ENCODE data around the gene PRUNE2. TPM values are rescaled to one million over a fixed set of nuclear protein-coding genes. Genes with fewer than 3 reads are reported as not detected.
A peak's percentile ranks its signal among the peaks of the same experiment; 100 is the strongest.

Gene PRUNE2
- total and polyA plus RNA-seq, 4 donors = 38.1 to 558 (median 198) TPM

DNA sequence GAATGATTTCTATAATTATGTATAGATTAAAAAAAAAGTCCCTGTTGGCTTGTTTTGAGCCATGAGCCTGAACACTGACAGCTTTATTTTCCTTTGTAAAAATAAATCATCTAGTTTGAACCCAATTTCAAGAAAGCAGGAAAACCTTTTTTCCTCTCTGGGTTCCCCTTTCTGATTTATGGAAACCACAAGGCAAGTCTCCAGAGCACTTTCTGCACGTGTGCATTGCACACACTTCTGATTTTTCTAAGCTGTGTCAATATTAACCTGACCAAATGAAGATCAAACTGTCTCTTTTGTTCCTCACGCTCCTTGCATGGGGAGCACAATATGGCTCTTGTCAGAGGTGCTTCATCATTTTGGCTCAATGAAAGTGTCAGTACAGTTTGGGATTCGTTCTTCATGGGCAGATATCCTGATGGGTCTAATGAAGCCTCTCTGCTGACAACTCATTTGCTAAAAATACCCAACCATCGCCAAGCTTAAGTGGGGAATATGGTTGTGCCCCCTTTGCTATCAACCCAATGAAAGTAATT is 180.8 kb downstream of the PRUNE2 start:
- ATAC-seq (ENCODE audit: low FRiP score) (no peak), DNase-seq (no peak)
- no peak overlapping the region for H3K27ac ChIP-seq (ENCODE audit: low read depth in 1 of 2, low read length in 2 of 2)
- H3K4me3 ChIP-seq (ENCODE audit: low read length in 2 of 2) = no peak overlapping the region
- H3K36me3 ChIP-seq (ENCODE audit: control insufficient read depth in 1 of 2, insufficient read depth in 2 of 2, low read length in 1 of 2) = peaks cover 2 to 8% of the 10 kb centered on the region in 2 donors
- H3K27me3 ChIP-seq (ENCODE audit: control insufficient read depth in 1 of 2, insufficient read depth in 2 of 2, low read length in 1 of 2) = no peaks in the 10 kb centered on the region
- H3K4me1 ChIP-seq (ENCODE audit: control insufficient read depth in 1 of 2, insufficient read depth in 2 of 2, low read length in 2 of 2) = no peaks in the 10 kb centered on the region
- intact Hi-C loops (cut with DNase I) = no loop called here
- no peaks in the 10 kb centered on the region for H3K9me3 ChIP-seq (ENCODE audit: control insufficient read depth, low read length)
- 65 to 71% methylated on average over 4 of the region's 4 CpGs for WGBS, 2 donors

DNA sequence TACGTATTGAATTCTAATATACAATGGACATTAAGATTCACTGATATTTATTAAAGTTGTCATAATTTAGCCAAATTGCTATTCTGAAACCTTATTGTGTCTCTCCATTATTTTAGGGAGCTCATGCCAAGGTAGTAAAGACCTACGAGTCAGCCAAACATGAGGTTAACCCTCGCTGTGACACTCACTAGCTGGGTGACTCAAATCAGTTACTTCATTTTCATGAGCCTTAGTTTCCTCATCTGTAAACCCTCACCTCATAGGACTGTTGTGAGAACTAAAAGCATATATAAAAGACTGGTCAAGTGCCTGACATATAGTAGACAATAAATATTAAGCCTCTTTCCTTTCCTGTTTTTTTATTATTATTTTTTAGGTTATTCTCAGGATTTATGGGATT is 185.7 kb downstream of the PRUNE2 start:
- Histone ChIP-seq H3K4me1 (ENCODE audit: control insufficient read depth in 1 of 2, insufficient read depth in 2 of 2, low read length in 2 of 2) (peaks cover 6 to 7% of the 10 kb centered on the region in 2 donors), H3K27me3 (ENCODE audit: control insufficient read depth in 1 of 2, insufficient read depth in 2 of 2, low read length in 1 of 2) (no peaks in the 10 kb centered on the region), H3K4me3 (ENCODE audit: low read length in 2 of 2) (no peak overlapping the region), H3K27ac (ENCODE audit: low read depth in 1 of 2, low read length in 2 of 2) (no peak overlapping the region), H3K36me3 (ENCODE audit: control insufficient read depth in 1 of 2, insufficient read depth in 2 of 2, low read length in 1 of 2) (peaks cover 1 to 2% of the 10 kb centered on the region in 2 donors), H3K9me3 (ENCODE audit: control insufficient read depth, low read length) (no peaks in the 10 kb centered on the region)
- intact Hi-C loops (cut with DNase I) = no loop called here
- 65 to 66% methylated on average over 3 of the region's 3 CpGs for WGBS, 2 donors
- DNase-seq (no peak), ATAC-seq (ENCODE audit: low FRiP score) (no peak)

DNA sequence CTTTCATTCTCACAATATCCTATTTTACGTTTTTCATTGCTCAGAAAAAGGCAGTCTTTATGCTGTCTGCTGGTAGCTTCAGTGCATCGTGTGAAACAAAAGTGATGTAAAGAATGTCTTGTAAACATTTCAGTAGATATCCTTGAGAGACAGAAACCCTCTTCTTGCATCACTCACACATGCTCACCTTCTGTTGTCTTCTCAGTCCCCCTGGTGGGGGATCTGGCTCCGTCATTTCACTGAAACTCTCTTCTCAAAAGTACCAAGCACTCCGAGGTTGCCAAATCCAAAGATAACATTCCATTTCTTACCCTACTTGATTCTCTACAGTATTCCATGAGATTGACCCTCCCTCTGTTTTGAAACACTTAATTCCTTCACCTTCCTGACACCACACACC is 187.7 kb downstream of the PRUNE2 start:
- Histone ChIP-seq H3K4me1 (ENCODE audit: control insufficient read depth in 1 of 2, insufficient read depth in 2 of 2, low read length in 2 of 2) (peaks cover 6 to 7% of the 10 kb centered on the region in 2 donors), H3K27ac (ENCODE audit: low read depth in 1 of 2, low read length in 2 of 2) (peak overlapping the region in 1 of 2 donors; percentile 32), H3K4me3 (ENCODE audit: low read length in 2 of 2) (no peak overlapping the region), H3K27me3 (ENCODE audit: control insufficient read depth in 1 of 2, insufficient read depth in 2 of 2, low read length in 1 of 2) (no peaks in the 10 kb centered on the region), H3K36me3 (ENCODE audit: control insufficient read depth in 1 of 2, insufficient read depth in 2 of 2, low read length in 1 of 2) (peaks cover under 1 to 2% of the 10 kb centered on the region in 2 donors), H3K9me3 (ENCODE audit: control insufficient read depth, low read length) (no peaks in the 10 kb centered on the region)
- DNase-seq (no peak), ATAC-seq (ENCODE audit: low FRiP score) (no peak)
- intact Hi-C loops (cut with DNase I) = no loop called here
- 38% methylated on average over 4 of the region's 4 CpGs for WGBS, 2 donors

DNA sequence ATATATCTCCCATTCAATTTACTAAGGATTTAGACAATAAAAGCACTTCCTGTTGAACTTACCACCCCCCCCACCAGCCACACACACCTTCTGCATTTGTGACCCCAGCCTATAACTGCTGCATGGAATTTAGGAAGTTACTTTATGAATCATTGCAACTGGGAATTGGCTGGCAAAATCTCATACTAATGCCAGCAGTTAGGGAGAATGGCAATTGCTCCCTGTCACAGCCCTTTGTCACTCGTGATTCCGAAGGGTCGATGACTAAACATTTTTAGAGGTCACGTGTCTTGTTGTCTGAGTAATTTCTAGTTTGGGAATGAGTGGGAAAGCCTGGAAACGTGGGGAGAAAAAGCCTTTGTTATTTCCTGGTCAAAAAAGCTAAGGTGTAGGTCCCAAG is 188.3 kb downstream of the PRUNE2 start:
- H3K4me3 ChIP-seq (ENCODE audit: low read length in 2 of 2) = no peak overlapping the region
- H3K27ac ChIP-seq (ENCODE audit: low read depth in 1 of 2, low read length in 2 of 2) = no peak overlapping the region
- H3K27me3 ChIP-seq (ENCODE audit: control insufficient read depth in 1 of 2, insufficient read depth in 2 of 2, low read length in 1 of 2) = no peaks in the 10 kb centered on the region
- peak; percentile 65 for ATAC-seq (ENCODE audit: low FRiP score)
- H3K36me3 ChIP-seq (ENCODE audit: control insufficient read depth in 1 of 2, insufficient read depth in 2 of 2, low read length in 1 of 2) = peaks cover 2 to 6% of the 10 kb centered on the region in 2 donors
- intact Hi-C loops (cut with DNase I) = no loop called here
- peaks cover 6 to 7% of the 10 kb centered on the region in 2 donors for H3K4me1 ChIP-seq (ENCODE audit: control insufficient read depth in 1 of 2, insufficient read depth in 2 of 2, low read length in 2 of 2)
- WGBS, 2 donors = 1 to 3% methylated on average over 5 of the region's 5 CpGs
- H3K9me3 ChIP-seq (ENCODE audit: control insufficient read depth, low read length) = no peaks in the 10 kb centered on the region
- peak in 1 of 2 donors; percentile 50 for DNase-seq

DNA sequence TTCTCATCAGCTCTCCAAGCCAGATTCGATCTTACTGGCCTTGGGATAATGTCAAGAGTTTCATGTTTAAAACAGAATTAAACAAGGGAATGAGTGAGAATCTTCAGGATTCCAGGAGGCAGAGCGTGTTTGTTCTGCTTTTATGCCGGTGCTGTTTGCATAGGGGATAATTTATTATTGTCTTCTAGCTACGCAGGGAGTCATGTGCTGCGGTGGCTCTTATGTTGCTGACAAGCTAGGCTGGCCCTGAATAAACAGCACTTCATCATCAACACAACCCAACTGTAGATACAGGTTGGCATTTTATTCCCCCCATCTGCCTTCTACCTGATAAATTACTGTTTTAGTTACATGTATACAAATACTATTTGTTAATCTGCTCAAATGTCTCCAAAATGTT is 188.7 kb downstream of the PRUNE2 start:
- Histone ChIP-seq H3K9me3 (ENCODE audit: control insufficient read depth, low read length) (no peaks in the 10 kb centered on the region), H3K27me3 (ENCODE audit: control insufficient read depth in 1 of 2, insufficient read depth in 2 of 2, low read length in 1 of 2) (no peaks in the 10 kb centered on the region), H3K4me3 (ENCODE audit: low read length in 2 of 2) (no peak overlapping the region), H3K4me1 (ENCODE audit: control insufficient read depth in 1 of 2, insufficient read depth in 2 of 2, low read length in 2 of 2) (peaks cover 6 to 7% of the 10 kb centered on the region in 2 donors), H3K27ac (ENCODE audit: low read depth in 1 of 2, low read length in 2 of 2) (peak overlapping the region in 1 of 2 donors; percentile 67), H3K36me3 (ENCODE audit: control insufficient read depth in 1 of 2, insufficient read depth in 2 of 2, low read length in 1 of 2) (peaks cover 2 to 6% of the 10 kb centered on the region in 2 donors)
- WGBS, 2 donors = 74 to 76% methylated on average over 5 of the region's 5 CpGs
- DNase-seq = no peak
- ATAC-seq (ENCODE audit: low FRiP score) = no peak
- intact Hi-C loops (cut with DNase I) = no loop called here

DNA sequence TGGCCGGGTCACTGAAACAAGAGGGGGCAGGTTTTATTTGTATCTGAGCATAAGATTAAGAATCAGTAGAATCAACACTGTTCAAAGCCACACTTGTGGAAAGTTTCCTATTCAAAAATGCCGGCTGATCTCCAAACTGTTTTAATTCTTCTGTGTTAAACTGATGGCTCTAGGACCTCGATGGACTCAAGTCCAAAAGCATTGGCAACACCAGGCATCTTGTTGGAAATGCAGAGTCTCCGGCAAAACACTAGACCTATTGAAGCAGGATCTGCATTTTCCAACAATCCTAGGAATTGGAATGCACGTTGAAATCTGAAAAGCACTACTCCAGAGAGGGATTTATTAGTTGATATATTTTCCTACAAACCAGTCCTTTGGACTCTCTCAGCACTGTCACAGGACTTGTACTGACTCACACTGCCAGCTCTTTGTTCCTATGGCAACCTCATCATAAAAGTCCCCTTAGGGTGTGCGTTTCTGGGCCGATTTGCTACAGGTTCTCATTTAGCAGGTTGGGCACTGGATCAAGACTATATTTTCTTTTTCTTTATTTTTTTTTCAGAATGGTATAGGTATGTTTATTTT is 189.7 kb downstream of the PRUNE2 start:
- DNase-seq = no peak
- ATAC-seq (ENCODE audit: low FRiP score) = no peak
- 46 to 53% methylated on average over 7 of the region's 7 CpGs for WGBS, 2 donors
- Histone ChIP-seq H3K27me3 (ENCODE audit: control insufficient read depth in 1 of 2, insufficient read depth in 2 of 2, low read length in 1 of 2) (no peaks in the 10 kb centered on the region), H3K4me3 (ENCODE audit: low read length in 2 of 2) (no peak overlapping the region), H3K36me3 (ENCODE audit: control insufficient read depth in 1 of 2, insufficient read depth in 2 of 2, low read length in 1 of 2) (peaks cover 4 to 6% of the 10 kb centered on the region in 2 donors), H3K27ac (ENCODE audit: low read depth in 1 of 2, low read length in 2 of 2) (no peak overlapping the region), H3K9me3 (ENCODE audit: control insufficient read depth, low read length) (no peaks in the 10 kb centered on the region), H3K4me1 (ENCODE audit: control insufficient read depth in 1 of 2, insufficient read depth in 2 of 2, low read length in 2 of 2) (peaks cover 6 to 7% of the 10 kb centered on the region in 2 donors)
- intact Hi-C loops (cut with DNase I) = no loop called here

DNA sequence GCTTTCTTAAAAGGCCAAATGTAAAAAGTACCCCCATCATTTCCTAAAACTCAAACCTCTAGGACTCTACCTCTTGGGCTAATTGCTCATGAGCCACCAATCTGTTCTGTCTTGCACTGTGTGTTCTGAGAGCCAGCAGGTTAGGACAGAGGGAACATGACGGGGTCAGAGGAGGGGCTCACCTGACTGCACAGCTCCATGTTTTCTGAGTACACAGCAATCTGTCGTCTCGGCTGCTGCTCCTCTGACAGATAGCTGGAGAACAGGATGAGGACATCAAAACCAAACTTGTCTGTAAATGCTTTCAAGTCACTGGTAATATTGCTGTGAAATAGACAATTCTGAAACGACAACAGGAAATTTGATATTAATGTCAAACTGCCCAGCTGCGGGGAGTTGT is 192.5 kb downstream of the PRUNE2 start:
- Histone ChIP-seq H3K9me3 (ENCODE audit: control insufficient read depth, low read length) (no peaks in the 10 kb centered on the region), H3K4me3 (ENCODE audit: low read length in 2 of 2) (no peak overlapping the region), H3K4me1 (ENCODE audit: control insufficient read depth in 1 of 2, insufficient read depth in 2 of 2, low read length in 2 of 2) (peaks cover 2 to 6% of the 10 kb centered on the region in 2 donors), H3K27me3 (ENCODE audit: control insufficient read depth in 1 of 2, insufficient read depth in 2 of 2, low read length in 1 of 2) (no peaks in the 10 kb centered on the region), H3K27ac (ENCODE audit: low read depth in 1 of 2, low read length in 2 of 2) (no peak overlapping the region), H3K36me3 (ENCODE audit: control insufficient read depth in 1 of 2, insufficient read depth in 2 of 2, low read length in 1 of 2) (peaks cover 9% of the 10 kb centered on the region in 2 donors)
- WGBS, 2 donors = 85 to 87% methylated on average over 5 of the region's 5 CpGs
- no peak for ATAC-seq (ENCODE audit: low FRiP score)
- intact Hi-C loops (cut with DNase I) = no loop called here
- DNase-seq = no peak

DNA sequence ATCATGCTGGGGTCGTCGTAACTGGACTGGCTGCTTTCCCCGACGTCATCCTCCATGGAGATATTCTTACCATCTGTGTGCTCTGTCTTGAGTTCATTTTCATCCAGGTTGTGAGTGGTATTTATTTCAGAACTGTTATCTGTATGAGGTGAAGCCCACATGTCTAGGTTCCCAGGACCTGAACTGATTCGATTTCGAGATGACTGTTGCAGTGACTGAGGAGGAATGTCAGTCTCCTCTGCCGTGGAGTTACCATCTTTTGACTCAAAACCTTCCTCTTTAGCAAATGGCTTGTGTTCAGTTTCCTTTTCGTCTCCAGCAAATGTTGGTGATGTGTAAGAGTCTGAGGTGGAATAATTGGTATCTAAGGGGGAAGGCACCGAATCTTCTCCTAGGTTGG is 196.9 kb downstream of the PRUNE2 start:
- no peaks in the 10 kb centered on the region for H3K4me1 ChIP-seq (ENCODE audit: control insufficient read depth in 1 of 2, insufficient read depth in 2 of 2, low read length in 2 of 2)
- H3K36me3 ChIP-seq (ENCODE audit: control insufficient read depth in 1 of 2, insufficient read depth in 2 of 2, low read length in 1 of 2) = peaks cover 9 to 16% of the 10 kb centered on the region in 2 donors
- no peaks in the 10 kb centered on the region for H3K9me3 ChIP-seq (ENCODE audit: control insufficient read depth, low read length)
- WGBS, 2 donors = 79 to 88% methylated on average over 9 of the region's 9 CpGs
- ATAC-seq (ENCODE audit: low FRiP score) (no peak), DNase-seq (no peak)
- no peak overlapping the region for H3K27ac ChIP-seq (ENCODE audit: low read depth in 1 of 2, low read length in 2 of 2)
- no peak overlapping the region for H3K4me3 ChIP-seq (ENCODE audit: low read length in 2 of 2)
- H3K27me3 ChIP-seq (ENCODE audit: control insufficient read depth in 1 of 2, insufficient read depth in 2 of 2, low read length in 1 of 2) = no peaks in the 10 kb centered on the region
- intact Hi-C loops (cut with DNase I) = loop anchor here in 1 of 2 donors (5.0 kb wide), 1 partner anchor 307 kb away; no protein-coding TSS in a partner anchor

DNA sequence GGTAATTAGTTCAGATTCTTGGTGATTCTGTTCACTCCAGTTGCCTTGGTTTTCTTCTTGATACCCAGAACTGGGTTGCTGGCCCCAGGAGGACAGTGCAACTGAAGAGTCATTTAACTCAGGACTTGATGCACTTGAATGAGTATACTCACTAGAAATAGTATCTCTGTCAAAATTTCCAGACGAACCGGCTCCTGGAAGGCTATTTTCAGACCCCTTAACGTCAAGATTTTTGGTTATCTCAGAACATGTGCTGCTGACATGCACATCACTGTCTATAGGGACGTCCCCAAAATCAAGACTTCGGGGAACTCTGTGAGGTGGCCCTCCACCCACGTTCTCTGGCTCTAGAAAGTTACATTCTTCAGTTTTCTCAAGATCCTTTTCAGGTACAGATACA is 198.4 kb downstream of the PRUNE2 start:
- DNase-seq (no peak), ATAC-seq (ENCODE audit: low FRiP score) (no peak)
- no peaks in the 10 kb centered on the region for H3K4me1 ChIP-seq (ENCODE audit: control insufficient read depth in 1 of 2, insufficient read depth in 2 of 2, low read length in 2 of 2)
- peaks cover 11 to 14% of the 10 kb centered on the region in 2 donors for H3K36me3 ChIP-seq (ENCODE audit: control insufficient read depth in 1 of 2, insufficient read depth in 2 of 2, low read length in 1 of 2)
- no peaks in the 10 kb centered on the region for H3K9me3 ChIP-seq (ENCODE audit: control insufficient read depth, low read length)
- WGBS, 2 donors = 57 to 59% methylated on average over 6 of the region's 6 CpGs
- intact Hi-C loops (cut with DNase I) = loop anchor here in 1 of 2 donors (5.0 kb wide), 1 partner anchor 305 kb away; no protein-coding TSS in a partner anchor
- no peak overlapping the region for H3K27ac ChIP-seq (ENCODE audit: low read depth in 1 of 2, low read length in 2 of 2)
- H3K27me3 ChIP-seq (ENCODE audit: control insufficient read depth in 1 of 2, insufficient read depth in 2 of 2, low read length in 1 of 2) = no peaks in the 10 kb centered on the region
- no peak overlapping the region for H3K4me3 ChIP-seq (ENCODE audit: low read length in 2 of 2)
